ENCODE data around the gene MAPKAP1. TPM values are rescaled to one million over a fixed set of nuclear protein-coding genes. Genes with fewer than 3 reads are reported as not detected.

The MAPKAP1 gene
- total RNA-seq, 1 experiment from 2014 or later: 104 TPM

DNA sequence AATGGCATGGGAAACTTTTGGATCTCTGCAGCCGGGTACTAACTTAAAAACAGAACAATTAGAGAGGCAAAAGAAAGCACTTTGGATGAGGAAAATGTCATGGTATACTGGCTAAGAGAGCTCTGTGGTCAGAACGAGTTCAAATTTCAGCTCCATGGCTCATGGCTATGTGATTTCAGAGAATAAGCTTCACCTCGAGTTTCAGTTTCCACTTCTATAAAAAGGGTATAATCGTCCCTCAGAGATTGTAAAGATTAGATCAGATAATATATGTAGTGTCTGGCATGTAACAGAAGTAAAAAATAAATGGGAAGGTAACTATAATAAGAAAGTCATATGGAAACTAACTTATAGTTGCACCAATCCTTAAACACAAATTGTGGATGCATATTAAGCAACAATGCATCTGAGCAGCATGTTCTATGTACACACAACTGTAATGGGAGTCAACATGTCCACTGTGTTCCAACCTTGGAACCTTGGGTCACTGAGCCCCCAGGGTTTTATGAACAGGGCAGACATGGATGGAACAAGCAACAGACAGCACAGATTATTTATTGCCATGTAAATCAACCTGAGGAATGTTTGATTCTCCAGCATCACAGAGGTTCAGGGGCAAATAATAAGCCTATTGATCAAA, 145.4 kb downstream of the MAPKAP1 start:
- DNase-seq (ENCODE audit: low read depth, low spot score): no peak
- in situ Hi-C loops (cut with HindIII; ENCODE audit: low pct_unique_long_range_greater_than_20kb, low sequenced_read_pairs): no loop called here

DNA sequence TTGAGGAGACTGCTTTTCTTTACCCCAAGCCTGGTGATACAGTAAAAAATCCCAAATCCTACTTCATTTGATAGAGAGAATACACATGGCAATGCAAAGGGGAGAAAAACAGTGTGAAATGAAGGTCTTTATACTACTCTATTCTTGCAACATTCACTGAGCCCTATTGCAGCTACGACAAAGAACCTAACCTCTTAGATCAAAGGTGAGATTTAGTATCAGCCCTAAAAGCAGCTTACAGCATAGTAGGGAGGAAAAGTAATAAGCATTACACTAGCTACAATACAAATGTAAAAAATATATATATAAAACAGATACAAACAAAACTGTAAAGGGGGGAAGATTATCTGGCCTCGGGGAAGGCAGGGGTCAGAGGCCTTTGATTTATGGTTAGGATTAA, 147.1 kb downstream of the MAPKAP1 start:
- in situ Hi-C loops (cut with HindIII; ENCODE audit: low pct_unique_long_range_greater_than_20kb, low sequenced_read_pairs): no loop called here
- no peak for DNase-seq (ENCODE audit: low read depth, low spot score)

DNA sequence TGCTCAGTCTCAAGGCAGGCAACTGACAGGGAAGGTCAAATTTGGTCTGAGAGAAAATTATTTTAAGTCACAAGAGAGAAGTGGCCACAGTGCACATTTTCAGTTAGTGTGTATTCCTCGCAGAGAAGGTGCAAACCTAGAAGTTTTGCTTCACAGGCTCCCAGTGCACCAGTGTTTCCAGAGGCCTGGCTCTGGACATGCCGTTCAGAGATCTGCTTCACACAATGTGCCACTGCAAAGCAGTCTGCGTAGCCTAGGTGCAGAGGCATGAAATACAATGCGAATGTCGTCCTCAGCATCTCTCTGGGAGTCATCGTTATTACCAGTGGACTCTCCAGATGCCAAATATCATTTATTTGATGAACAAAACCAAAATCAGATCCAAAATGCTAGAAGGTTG, 147.8 kb downstream of the MAPKAP1 start:
- DNase-seq (ENCODE audit: low read depth, low spot score): no peak
- in situ Hi-C loops (cut with HindIII; ENCODE audit: low pct_unique_long_range_greater_than_20kb, low sequenced_read_pairs): no loop called here

DNA sequence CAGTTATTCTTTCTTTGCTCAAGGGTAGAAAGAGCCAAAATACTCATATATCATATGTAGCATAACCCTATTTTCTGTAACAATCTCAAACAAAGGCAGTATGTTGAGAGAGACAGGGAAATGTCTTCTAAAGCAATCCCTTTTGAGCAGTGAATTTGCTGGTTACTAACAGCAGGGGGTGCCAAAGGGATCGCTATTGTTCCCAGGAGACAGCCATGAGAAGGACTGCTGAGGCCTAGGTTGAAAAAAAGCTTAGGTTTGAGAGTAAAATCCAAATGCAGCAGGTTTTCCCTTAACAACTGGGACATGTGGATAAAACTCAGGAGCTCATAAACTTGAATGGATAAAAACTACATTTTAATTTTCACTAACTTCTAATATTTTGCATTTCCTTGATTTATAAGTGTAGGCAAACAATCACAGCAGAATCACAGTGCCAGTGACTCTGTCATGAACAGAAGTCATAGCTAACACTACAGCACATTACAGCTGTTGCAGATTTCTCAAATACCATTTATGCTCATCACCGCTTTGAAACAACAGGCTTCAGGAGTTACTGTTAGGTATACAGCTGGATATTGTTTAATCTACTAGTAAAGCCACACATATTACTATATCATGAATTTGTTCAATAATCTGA, 148.4 kb downstream of the MAPKAP1 start:
- in situ Hi-C loops (cut with HindIII; ENCODE audit: low pct_unique_long_range_greater_than_20kb, low sequenced_read_pairs): no loop called here
- peak; percentile 86 for DNase-seq (ENCODE audit: low read depth, low spot score)

GRCh38 chr9:125556046-125556721, 150.8 kb downstream of the MAPKAP1 start:
- in situ Hi-C loops (cut with HindIII; ENCODE audit: low pct_unique_long_range_greater_than_20kb, low sequenced_read_pairs): no loop called here
- no peak for DNase-seq (ENCODE audit: low read depth, low spot score)

DNA sequence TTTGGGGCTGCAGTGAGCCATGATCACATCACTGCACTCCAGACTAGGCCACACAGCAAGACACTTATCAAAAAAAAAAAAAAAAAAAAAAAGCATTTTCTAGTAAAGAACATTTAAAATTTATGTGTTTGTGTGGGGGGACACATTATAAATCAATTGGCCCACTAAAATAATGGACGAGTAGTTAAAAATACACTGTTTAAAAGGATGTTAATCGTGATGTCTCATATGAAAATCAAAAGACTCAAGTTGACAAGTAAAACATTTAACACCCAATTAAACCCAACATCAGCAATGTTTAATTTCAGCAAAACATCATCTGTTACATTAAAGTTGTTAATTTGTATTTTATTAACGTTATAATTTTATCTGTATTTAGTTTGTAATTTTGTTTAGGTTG, 152.3 kb downstream of the MAPKAP1 start:
- in situ Hi-C loops (cut with HindIII; ENCODE audit: low pct_unique_long_range_greater_than_20kb, low sequenced_read_pairs): no loop called here
- no peak for DNase-seq (ENCODE audit: low read depth, low spot score)

- in situ Hi-C loops (cut with HindIII; ENCODE audit: low pct_unique_long_range_greater_than_20kb, low sequenced_read_pairs): no loop called here
- no peak for DNase-seq (ENCODE audit: low read depth, low spot score)
These were observed 155.2 kb downstream of the MAPKAP1 start for GRCh38 chr9:125551781-125552180.

- DNase-seq (ENCODE audit: low read depth, low spot score): no peak
- in situ Hi-C loops (cut with HindIII; ENCODE audit: low pct_unique_long_range_greater_than_20kb, low sequenced_read_pairs): no loop called here
These were observed 156.8 kb downstream of the MAPKAP1 start for GRCh38 chr9:125549891-125550885.

DNA sequence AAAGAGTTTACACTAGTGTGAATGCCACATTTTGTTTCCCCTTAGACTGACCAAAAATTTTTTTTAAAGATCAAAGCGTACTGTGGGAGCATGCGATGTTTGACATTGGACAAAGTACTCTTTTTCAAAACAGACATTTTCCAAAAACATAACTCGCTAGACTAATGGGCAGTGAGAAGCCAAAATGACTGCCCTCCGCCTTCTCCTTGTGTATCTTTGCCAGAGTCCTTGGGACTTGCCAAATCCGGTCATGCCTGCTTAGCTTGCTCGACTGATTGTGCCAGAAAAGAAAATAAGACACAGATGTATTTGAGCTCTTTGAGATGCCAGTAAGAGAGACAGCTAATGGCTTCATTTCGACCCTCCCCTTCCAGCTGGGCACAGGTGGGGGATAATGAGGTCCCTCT, 157.5 kb downstream of the MAPKAP1 start:
- in situ Hi-C loops (cut with HindIII; ENCODE audit: low pct_unique_long_range_greater_than_20kb, low sequenced_read_pairs): no loop called here

DNA sequence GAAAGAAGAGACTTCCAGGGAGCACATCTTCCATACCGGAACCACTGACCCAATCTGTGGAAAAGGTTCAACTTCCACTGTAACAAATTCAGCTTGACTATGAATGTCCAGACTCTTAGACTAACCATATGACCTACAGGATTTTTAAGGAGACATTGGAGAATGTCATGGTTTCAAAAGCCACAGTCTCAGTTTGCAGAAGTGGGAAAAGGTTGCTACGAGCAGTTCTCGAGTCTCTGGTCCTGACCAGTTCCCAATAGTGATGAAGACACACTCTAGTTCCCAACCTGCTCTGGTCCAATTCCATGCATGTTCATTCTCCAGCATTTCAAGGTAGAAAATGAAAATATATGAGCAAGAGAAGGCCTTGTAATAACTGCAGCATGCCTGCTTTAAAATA, 158.0 kb downstream of the MAPKAP1 start:
- DNase-seq (ENCODE audit: low read depth, low spot score): no peak
- in situ Hi-C loops (cut with HindIII; ENCODE audit: low pct_unique_long_range_greater_than_20kb, low sequenced_read_pairs): no loop called here

More for the DNA sequence above, 157.5 kb downstream of the MAPKAP1 start:
- DNase-seq (ENCODE audit: low read depth, low spot score): no peak

DNA sequence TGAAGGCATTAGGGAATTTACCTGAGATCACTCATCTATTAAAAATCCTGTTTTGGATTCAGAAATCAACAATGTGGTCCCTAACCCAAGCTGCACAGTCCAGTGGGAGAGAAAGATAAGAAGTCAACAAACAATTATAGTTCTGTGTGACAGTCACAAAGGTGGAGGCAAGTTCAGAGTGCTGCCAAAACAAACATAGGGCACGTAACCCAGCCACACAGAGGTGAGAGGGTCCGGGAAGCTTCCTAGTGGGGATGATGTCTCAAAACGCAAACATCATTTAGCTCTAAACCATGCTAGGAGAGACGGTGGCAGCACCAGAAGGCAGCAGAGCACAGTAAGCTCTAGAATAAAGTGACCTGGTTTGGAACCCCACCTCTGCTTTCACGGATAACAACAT, 158.9 kb downstream of the MAPKAP1 start:
- DNase-seq (ENCODE audit: low read depth, low spot score): no peak
- in situ Hi-C loops (cut with HindIII; ENCODE audit: low pct_unique_long_range_greater_than_20kb, low sequenced_read_pairs): no loop called here

- in situ Hi-C loops (cut with HindIII; ENCODE audit: low pct_unique_long_range_greater_than_20kb, low sequenced_read_pairs): no loop called here
- no peak for DNase-seq (ENCODE audit: low read depth, low spot score)
These were observed 159.6 kb downstream of the MAPKAP1 start for GRCh38 chr9:125547368-125547767.

- in situ Hi-C loops (cut with HindIII; ENCODE audit: low pct_unique_long_range_greater_than_20kb, low sequenced_read_pairs): no loop called here
- DNase-seq (ENCODE audit: low read depth, low spot score): no peak
These were observed 161.2 kb downstream of the MAPKAP1 start for GRCh38 chr9:125545845-125546244.

- DNase-seq (ENCODE audit: low read depth, low spot score): no peak
These were observed 161.9 kb downstream of the MAPKAP1 start for GRCh38 chr9:125544988-125545651.

GRCh38 chr9:125544484-125544883, 162.5 kb downstream of the MAPKAP1 start:
- in situ Hi-C loops (cut with HindIII; ENCODE audit: low pct_unique_long_range_greater_than_20kb, low sequenced_read_pairs): no loop called here
- no peak for DNase-seq (ENCODE audit: low read depth, low spot score)

More at GRCh38 chr9:125544988-125545651, 161.9 kb downstream of the MAPKAP1 start:
- in situ Hi-C loops (cut with HindIII; ENCODE audit: low pct_unique_long_range_greater_than_20kb, low sequenced_read_pairs): no loop called here

GRCh38 chr9:125541840-125542243, 165.2 kb downstream of the MAPKAP1 start:
- no peak for DNase-seq (ENCODE audit: low read depth, low spot score)
- in situ Hi-C loops (cut with HindIII; ENCODE audit: low pct_unique_long_range_greater_than_20kb, low sequenced_read_pairs): no loop called here

DNA sequence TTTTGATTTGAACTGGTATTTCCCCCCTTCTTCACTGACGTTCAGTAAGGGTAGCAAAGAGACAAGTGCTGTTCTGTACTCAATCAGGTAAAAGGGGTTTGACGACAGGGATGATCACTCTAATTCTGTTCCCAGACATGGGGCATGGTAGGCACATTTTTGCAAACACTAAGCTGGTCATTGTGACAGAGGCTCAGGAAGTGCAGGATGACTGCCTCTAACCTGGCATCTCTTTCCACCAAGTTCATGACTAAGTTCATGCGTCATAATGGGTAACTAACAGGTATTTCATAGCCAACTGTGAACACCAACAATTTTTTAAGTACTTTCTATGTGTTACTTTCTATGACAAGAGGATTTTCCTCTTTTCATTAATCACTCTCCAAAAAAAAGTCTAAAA, 166.5 kb downstream of the MAPKAP1 start:
- DNase-seq (ENCODE audit: low read depth, low spot score): no peak
- in situ Hi-C loops (cut with HindIII; ENCODE audit: low pct_unique_long_range_greater_than_20kb, low sequenced_read_pairs): no loop called here

Data from SK-MEL-5 (cell line).